Measurements from ENCODE around the gene KCNH1.

DNA sequence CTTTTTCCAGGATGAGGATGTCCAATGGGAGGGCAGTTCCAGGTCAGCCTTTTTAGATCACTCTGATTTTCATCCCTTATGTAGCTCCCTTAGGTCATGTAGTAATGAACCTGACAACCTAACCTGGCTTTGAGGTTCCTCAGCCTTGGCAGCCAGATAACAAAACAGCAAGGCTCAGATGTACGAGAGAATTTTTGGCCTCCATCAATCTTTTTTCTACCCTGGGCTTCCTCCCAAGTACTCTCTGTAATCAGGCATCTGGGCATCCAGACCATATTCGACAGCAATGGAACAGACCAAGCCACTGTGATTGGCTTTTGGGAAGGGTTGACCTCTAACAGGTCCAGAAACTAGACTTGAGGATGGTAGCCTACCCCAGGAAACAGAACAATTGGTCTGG is 38.6 kb downstream of the KCNH1 start:
- TF ChIP-seq, protein P1, sequence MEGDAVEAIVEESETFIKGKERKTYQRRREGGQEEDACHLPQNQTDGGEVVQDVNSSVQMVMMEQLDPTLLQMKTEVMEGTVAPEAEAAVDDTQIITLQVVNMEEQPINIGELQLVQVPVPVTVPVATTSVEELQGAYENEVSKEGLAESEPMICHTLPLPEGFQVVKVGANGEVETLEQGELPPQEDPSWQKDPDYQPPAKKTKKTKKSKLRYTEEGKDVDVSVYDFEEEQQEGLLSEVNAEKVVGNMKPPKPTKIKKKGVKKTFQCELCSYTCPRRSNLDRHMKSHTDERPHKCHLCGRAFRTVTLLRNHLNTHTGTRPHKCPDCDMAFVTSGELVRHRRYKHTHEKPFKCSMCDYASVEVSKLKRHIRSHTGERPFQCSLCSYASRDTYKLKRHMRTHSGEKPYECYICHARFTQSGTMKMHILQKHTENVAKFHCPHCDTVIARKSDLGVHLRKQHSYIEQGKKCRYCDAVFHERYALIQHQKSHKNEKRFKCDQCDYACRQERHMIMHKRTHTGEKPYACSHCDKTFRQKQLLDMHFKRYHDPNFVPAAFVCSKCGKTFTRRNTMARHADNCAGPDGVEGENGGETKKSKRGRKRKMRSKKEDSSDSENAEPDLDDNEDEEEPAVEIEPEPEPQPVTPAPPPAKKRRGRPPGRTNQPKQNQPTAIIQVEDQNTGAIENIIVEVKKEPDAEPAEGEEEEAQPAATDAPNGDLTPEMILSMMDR (IDR thresholded peaks at IDR 0.05; ENCODE audit: low read depth, low read length) = no peak
- no peak for TF ChIP-seq EZH2phosphoT487 (IDR thresholded peaks at IDR 0.05; ENCODE audit: low read depth)

Measured in OCI-LY3 (cell line).